HUES64 (cell line): ENCODE data around the gene PNISR. TPM values are rescaled to one million over a fixed set of nuclear protein-coding genes. Genes with fewer than 3 reads are reported as not detected.
"Not testable (repeated sequence)": the region's sequence is repeated elsewhere in the genome, so short reads cannot be mapped to it uniquely, and the experiment has no call there.

Source experiments
- H3K27ac ChIP-seq: 2 replicates; pipeline ENCODE4 v1.7.0; 2013; ENCODE audit warnings: low read depth, low read length, inconsistent platforms
- H3K27me3 ChIP-seq: 2 replicates; pipeline ENCODE4 v1.6.1; 2013; ENCODE audit warnings: mild to moderate bottlenecking, low read length; ENCODE audit not compliant: insufficient read depth
- H3K36me3 ChIP-seq: 2 replicates; pipeline ENCODE4 v1.6.1; 2013; ENCODE audit warnings: mild to moderate bottlenecking, low read length; ENCODE audit not compliant: insufficient read depth
- H3K4me1 ChIP-seq: 2 replicates; pipeline ENCODE4 v1.6.1; 2013; ENCODE audit warnings: mild to moderate bottlenecking, low read length, moderate library complexity; ENCODE audit not compliant: insufficient read depth
- H3K4me3 ChIP-seq: 2 replicates; pipeline ENCODE4 v1.5.1; 2013; ENCODE audit warnings: mild to moderate bottlenecking, low read length, moderate library complexity
- H3K9ac ChIP-seq: 2 replicates; pipeline ENCODE4 v1.6.1; 2013; ENCODE audit warnings: mild to moderate bottlenecking, low read depth, low read length
- H3K9me3 ChIP-seq: 2 replicates; pipeline ENCODE4 v1.6.1; 2013; ENCODE audit warnings: low read depth, low read length; ENCODE audit not compliant: insufficient read depth
- WGBS: fragments of 150-250, 120-280 bp; methylation state at CpG from one replicate; pipeline ENCODE4 v1.1.7; 2013; ENCODE audit warnings: missing lambda C conversion rate; 5-methylcytosine and 5-hydroxymethylcytosine counted together
- polyA plus RNA-seq, 2 experiments: library from polyadenylated mRNA; stranded (reverse); fragments of 50-300 nt; gene quantifications; one replicate each; pipeline ENCODE4 v1.2.3, GENCODE V29; 2013

The PNISR gene
- polyA plus RNA-seq (2013, experiment 1 of 2) = 79.2 TPM
- 105 TPM for polyA plus RNA-seq (2013, experiment 2 of 2)

DNA sequence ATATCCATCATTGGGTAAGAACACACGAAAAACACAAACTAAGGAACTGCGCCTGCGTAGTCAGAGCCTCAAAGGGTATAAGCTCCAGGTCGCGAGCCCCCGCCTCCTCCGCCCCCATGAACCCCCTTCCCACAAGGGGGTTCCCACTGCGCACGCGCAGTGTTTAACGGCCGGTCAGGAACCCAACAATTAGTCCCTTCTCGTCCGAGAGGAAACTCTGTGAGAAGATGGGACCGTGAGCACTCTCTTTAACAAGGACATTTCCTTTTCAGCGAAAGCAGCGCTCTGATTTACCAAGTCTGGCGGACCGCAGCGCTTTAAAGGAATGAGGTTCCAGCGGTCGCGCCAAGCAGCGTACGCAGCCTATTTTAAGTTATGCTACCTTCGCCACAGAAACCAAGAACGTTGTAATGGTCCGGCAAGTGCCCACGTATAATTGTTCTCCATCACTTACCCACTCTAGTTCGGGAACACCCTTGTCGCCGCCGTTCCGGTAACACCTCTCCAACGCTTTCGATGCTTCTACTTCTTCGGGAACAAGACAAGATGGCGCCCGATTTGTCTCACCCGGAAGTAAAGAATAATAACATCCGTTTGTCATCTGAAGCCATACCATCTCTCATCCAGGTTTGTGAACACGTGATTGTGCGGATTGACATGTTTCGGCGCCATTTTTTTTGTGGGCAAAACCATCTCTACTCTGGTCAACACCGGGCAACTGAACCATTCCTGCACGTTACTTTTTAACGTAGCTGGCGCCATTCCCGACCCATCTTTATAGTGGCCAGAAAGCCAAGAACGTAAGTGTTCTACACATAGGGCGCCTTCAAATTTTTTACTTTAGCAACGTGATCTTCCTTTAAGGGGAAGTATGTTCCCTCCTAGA lies at the start of gene PNISR:
Gene PNISR (minus strand): TSS at position 548 of the 886 bp plus-strand sequence. CDS start 10,649 bp downstream, outside the sequence.
- Histone ChIP-seq H3K9ac (peak within 1 kb of the TSS; percentile 98), H3K4me1 (peaks cover 26% of the 10 kb centered on the region), H3K9me3 (no peaks in the 10 kb centered on the region), H3K4me3 (peak within 1 kb of the TSS; percentile 87), H3K36me3 (peaks cover 33% of the 10 kb centered on the region), H3K27ac (peak within 1 kb of the TSS; percentile 96), H3K27me3 (no peaks in the 10 kb centered on the region)
- under 1% methylated on average over 53 of the region's 53 CpGs for WGBS

DNA sequence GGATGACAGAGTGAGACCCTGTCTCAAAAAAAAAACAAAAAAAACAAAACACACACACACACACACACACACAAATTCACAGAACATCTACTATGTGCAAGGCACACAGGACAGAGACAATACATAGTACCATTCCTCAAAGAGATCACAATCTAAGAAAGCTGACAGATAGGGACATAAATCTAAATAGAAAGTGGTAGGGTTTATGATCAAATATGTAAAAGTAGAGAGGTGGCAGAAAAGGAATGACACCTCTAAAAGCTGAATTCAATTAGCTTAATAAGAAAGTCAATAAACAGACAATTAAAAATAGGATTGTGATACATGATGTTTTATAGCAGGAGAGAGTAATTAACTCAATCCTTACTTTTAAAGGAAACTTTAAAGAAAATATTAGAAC lies 48.6 kb upstream of the PNISR start:
- H3K27me3 ChIP-seq = no peaks in the 10 kb centered on the region
- H3K4me1 ChIP-seq = no peaks in the 10 kb centered on the region
- H3K27ac ChIP-seq = no peak overlapping the region
- no peaks in the 10 kb centered on the region for H3K9me3 ChIP-seq
- no peak overlapping the region for H3K4me3 ChIP-seq
- no peak overlapping the region for H3K9ac ChIP-seq
- H3K36me3 ChIP-seq = peaks cover 49% of the 10 kb centered on the region

GRCh38 chr6:99471638-99472037 lies 46.5 kb upstream of the PNISR start:
- WGBS = 91% methylated on average over 2 of the region's 2 CpGs
- H3K36me3 ChIP-seq = peaks cover 49% of the 10 kb centered on the region
- H3K4me1 ChIP-seq = no peaks in the 10 kb centered on the region
- H3K27ac ChIP-seq = no peak overlapping the region
- no peaks in the 10 kb centered on the region for H3K27me3 ChIP-seq
- no peak overlapping the region for H3K4me3 ChIP-seq
- H3K9ac ChIP-seq = no peak overlapping the region
- H3K9me3 ChIP-seq = no peaks in the 10 kb centered on the region

GRCh38 chr6:99467509-99468106 lies 42.5 kb upstream of the PNISR start:
- no peak overlapping the region for H3K4me3 ChIP-seq
- WGBS = 43% methylated on average over 1 of the region's 3 CpGs
- H3K36me3 ChIP-seq = peaks cover 48% of the 10 kb centered on the region
- H3K9ac ChIP-seq = no peak overlapping the region
- H3K27me3 ChIP-seq = no peaks in the 10 kb centered on the region
- no peaks in the 10 kb centered on the region for H3K4me1 ChIP-seq
- H3K27ac ChIP-seq = no peak overlapping the region
- H3K9me3 ChIP-seq = no peaks in the 10 kb centered on the region

- peaks cover 44% of the 10 kb centered on the region for H3K36me3 ChIP-seq
- WGBS = 94% methylated on average over 2 of the region's 2 CpGs
Observed at GRCh38 chr6:99459133-99459532, 34.0 kb upstream of the PNISR start.

DNA sequence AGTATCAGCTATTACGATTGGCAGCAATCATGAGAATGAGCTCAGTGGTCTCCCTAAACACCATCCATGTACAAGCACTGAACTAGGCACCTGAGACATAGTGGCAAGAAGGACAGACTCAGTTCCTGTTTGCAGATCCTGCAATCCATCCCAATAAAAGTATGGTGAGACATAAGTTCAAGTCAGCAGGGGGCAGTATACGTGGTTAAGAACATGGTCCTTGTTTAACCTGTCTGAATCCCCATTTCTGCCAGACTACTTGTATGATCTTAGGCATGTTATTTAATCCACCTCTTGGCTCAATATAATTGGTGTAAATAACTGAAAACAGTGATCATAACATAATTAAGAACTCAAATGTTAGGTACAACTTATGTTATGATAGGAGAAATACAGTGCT lies 33.2 kb upstream of the PNISR start:
- no peaks in the 10 kb centered on the region for H3K27me3 ChIP-seq
- no peak overlapping the region for H3K27ac ChIP-seq
- no peak overlapping the region for H3K9ac ChIP-seq
- peaks cover 5% of the 10 kb centered on the region for H3K4me1 ChIP-seq
- H3K9me3 ChIP-seq = no peaks in the 10 kb centered on the region
- H3K36me3 ChIP-seq = peaks cover 41% of the 10 kb centered on the region
- 87% methylated on average over 2 of the region's 2 CpGs for WGBS
- no peak overlapping the region for H3K4me3 ChIP-seq

More at GRCh38 chr6:99459133-99459532, 34.0 kb upstream of the PNISR start:
- not testable (repeated sequence) for H3K4me1 ChIP-seq, H3K9me3 ChIP-seq, H3K27me3 ChIP-seq, H3K4me3 ChIP-seq, H3K27ac ChIP-seq, H3K9ac ChIP-seq

GRCh38 chr6:99446076-99446475 lies 21.0 kb upstream of the PNISR start:
- no peak overlapping the region for H3K4me3 ChIP-seq
- WGBS = 91% methylated on average over 4 of the region's 4 CpGs

DNA sequence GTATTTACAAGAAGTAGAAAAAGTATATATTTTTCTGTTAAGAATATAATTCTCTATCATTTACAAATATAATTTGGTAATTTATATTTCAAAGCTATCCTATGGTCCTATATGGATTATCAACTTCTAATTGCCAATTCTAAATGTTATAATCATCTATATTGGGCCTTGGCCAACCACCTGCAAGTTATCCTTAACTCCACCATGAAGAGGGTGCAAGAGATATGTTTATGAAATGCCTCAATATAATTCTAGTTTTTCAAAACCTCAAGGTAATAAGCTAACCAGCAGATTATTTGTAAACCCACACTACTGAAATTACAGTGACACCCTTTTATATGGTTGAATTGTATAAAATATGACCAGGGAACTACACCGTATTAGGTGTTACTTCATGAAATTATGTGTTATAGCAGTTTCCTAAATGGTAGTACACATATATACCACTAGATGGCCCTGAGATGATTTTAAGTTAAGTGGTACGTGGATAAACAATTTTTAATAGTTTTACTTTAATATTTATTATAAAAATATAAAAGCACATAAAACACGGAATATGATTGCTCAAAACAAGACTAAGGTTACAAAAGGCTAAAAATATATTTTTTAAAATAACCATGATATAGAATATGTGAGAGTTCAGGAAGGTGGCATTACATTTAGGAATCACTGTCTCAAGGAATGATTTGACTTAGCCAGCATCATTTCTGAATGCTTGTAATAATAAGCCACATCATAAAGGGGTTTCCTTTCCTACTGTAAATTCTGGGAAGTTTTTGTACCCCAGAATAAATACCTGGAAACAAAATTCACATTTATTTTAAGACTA lies 9.8 kb upstream of the PNISR start:
- no peak overlapping the region for H3K4me3 ChIP-seq
- H3K36me3 ChIP-seq = peaks cover 36% of the 10 kb centered on the region
- no peaks in the 10 kb centered on the region for H3K27me3 ChIP-seq
- H3K27ac ChIP-seq = no peak overlapping the region
- H3K4me1 ChIP-seq = peaks cover 6% of the 10 kb centered on the region; the same call in 1 of the 2 replicates
- H3K9me3 ChIP-seq = no peaks in the 10 kb centered on the region
- no CpG with 5 or more reads among the region's 3 CpGs for WGBS
- H3K9ac ChIP-seq = no peak overlapping the region

More at GRCh38 chr6:99446076-99446475, 21.0 kb upstream of the PNISR start:
- H3K36me3 ChIP-seq = peaks cover 24% of the 10 kb centered on the region
- no peak overlapping the region for H3K27ac ChIP-seq
- H3K27me3 ChIP-seq = no peaks in the 10 kb centered on the region
- no peaks in the 10 kb centered on the region for H3K9me3 ChIP-seq
- no peaks in the 10 kb centered on the region for H3K4me1 ChIP-seq
- no peak overlapping the region for H3K9ac ChIP-seq

DNA sequence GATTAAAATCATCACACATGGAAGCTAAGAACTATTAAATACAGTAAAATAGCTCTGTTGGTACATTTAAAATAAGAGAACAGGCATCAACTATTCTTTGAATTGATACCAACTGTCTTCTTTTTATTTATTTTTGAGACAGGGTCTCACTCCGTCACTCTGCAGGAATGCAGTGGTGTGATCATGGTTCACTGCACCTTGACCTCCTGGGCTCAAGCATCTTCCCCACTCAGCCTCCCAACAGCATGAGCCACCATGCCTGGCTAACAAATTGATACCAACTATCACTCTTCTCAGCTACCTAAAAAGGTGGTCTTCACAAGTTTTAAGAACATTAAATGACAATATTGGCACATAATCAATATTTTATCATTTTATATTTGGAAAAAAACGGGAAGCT lies 7.8 kb upstream of the PNISR start:
- H3K27ac ChIP-seq = no peak overlapping the region
- H3K36me3 ChIP-seq = peaks cover 29% of the 10 kb centered on the region
- no peak overlapping the region for H3K9ac ChIP-seq
- peaks cover 6% of the 10 kb centered on the region; the same call in 1 of the 2 replicates for H3K4me1 ChIP-seq
- H3K4me3 ChIP-seq = no peak overlapping the region
- no peaks in the 10 kb centered on the region for H3K9me3 ChIP-seq
- WGBS = 94% methylated on average over 1 of the region's 2 CpGs
- no peaks in the 10 kb centered on the region for H3K27me3 ChIP-seq

DNA sequence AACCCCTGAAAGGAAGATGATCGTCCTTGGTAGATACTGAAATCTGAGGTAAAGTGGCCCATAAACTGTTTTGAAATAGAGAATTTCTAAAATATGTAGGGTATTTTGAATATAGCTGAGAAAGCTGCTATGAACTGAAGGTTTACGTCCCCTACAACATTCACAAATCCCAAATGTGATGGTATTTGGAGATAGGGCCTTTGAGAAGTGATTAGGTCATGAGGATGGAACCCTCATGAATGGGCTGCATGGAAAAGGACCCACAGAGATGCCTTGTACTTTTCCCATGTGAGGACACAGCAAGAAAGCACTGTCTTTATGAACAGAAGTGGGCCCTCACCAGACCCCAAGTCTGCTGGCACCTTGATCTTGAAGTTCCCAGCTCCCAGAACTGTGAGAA lies 6.8 kb upstream of the PNISR start:
- Histone ChIP-seq H3K27me3 (no peaks in the 10 kb centered on the region), H3K27ac (no peak overlapping the region), H3K9me3 (no peaks in the 10 kb centered on the region), H3K4me1 (peaks cover 13% of the 10 kb centered on the region), H3K9ac (no peak overlapping the region), H3K36me3 (peaks cover 30% of the 10 kb centered on the region), H3K4me3 (no peak overlapping the region)
- 100% methylated on average over 1 of the region's 2 CpGs for WGBS

DNA sequence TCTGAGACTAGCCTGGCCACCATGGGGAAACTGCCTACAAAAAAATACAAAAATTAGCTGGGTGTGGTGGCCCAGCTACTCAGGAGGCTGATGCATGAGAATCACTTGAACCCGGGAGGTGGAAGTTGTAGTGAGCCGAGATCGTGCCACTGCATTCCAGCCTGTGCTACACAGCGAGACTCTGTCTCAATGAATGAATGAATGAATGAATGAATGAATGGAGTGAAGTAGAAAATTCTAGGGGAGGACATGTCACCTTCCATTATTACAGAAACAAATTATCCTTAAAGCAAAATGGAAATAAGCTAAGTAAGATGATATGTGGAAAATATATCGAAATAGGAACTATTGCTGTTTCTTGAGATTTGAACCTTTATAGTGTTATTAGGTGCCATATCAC lies 2.9 kb upstream of the PNISR start:
- Histone ChIP-seq H3K27ac (no peak overlapping the region), H3K4me1 (peaks cover 31% of the 10 kb centered on the region), H3K4me3 (no peak overlapping the region), H3K9me3 (no peaks in the 10 kb centered on the region), H3K9ac (no peak overlapping the region), H3K36me3 (peaks cover 32% of the 10 kb centered on the region), H3K27me3 (no peaks in the 10 kb centered on the region)
- 96% methylated on average over 4 of the region's 5 CpGs for WGBS
